K562 (cell line): ENCODE results near the gene NAT14. TPM values are rescaled to one million over a fixed set of nuclear protein-coding genes. Genes with fewer than 3 reads are reported as not detected.

Source experiments
- BHLHE40 ChIP-seq: IDR thresholded peaks from 2 replicates; pipeline ENCODE4 v1.6.1; 2011; ENCODE audit warnings: low read length, improper control_type of control experiment
- CBFA2T3 ChIP-seq: fragments of 450-650 bp; IDR thresholded peaks from 2 replicates; pipeline ENCODE4 v1.6.1; 2017
- ERF ChIP-seq: fragments of 450-650 bp; formaldehyde crosslinking; IDR thresholded peaks from 2 replicates; pipeline ENCODE4 v1.4.0; 2020; ENCODE audit warnings: mild to moderate bottlenecking, mixed read lengths
- FOXK1 ChIP-seq: sonication (generic); formaldehyde crosslinking; IDR thresholded peaks from 2 replicates; pipeline ENCODE4 v1.8.0; 2022; ENCODE audit warnings: missing genetic modification reagents, mild to moderate bottlenecking, borderline replicate concordance
- HMG20A ChIP-seq: fragments of 450-650 bp; formaldehyde crosslinking; conservative IDR thresholded peaks from 2 replicates; pipeline ENCODE4 v1.4.0; 2020; ENCODE audit warnings: mild to moderate bottlenecking, mixed read lengths
- HMGXB4 ChIP-seq: sonication (generic); formaldehyde crosslinking; IDR thresholded peaks from 2 replicates; pipeline ENCODE4 v1.8.1; 2023; ENCODE audit warnings: mild to moderate bottlenecking, missing genetic modification reagents
- HOXB6 ChIP-seq: fragments of 250-450 bp; sonication (Bioruptor Pico); IDR thresholded peaks from 2 replicates; pipeline ENCODE4 v1.5.1; 2022; ENCODE audit warnings: mild to moderate bottlenecking, borderline replicate concordance
- JUNB ChIP-seq: fragments of 450-650 bp; formaldehyde crosslinking; conservative IDR thresholded peaks from 2 replicates; pipeline ENCODE4 v1.4.0; 2020; ENCODE audit warnings: mild to moderate bottlenecking
- KLF1 ChIP-seq: fragments of 450-650 bp; IDR thresholded peaks from 2 replicates; pipeline ENCODE4 v1.6.1; 2016; ENCODE audit warnings: missing genetic modification characterization, missing compliant biosample characterization
- MTF1 ChIP-seq: fragments of 250-450 bp; sonication (Bioruptor Pico); IDR thresholded peaks from 2 replicates; pipeline ENCODE4 v1.9.0; 2021; ENCODE audit warnings: moderate library complexity, mild to moderate bottlenecking, inconsistent platforms, borderline replicate concordance
- NFIC ChIP-seq: fragments of 450-650 bp; IDR thresholded peaks from 2 replicates; pipeline ENCODE4 v1.6.1; 2017; ENCODE audit warnings: mild to moderate bottlenecking, inconsistent platforms
- NR2C2 ChIP-seq, 2 experiments: fragments of 200-800 bp in 1 of 2; sonication (Bioruptor generic) in 1 of 2; sonication (generic) in 1 of 2; formaldehyde crosslinking in 1 of 2; IDR thresholded peaks; 2 replicates each; pipeline versions ENCODE4 v1.6.1 to v1.8.0; 2016 to 2022; ENCODE audit warnings: mild to moderate bottlenecking in 1 of 2, missing compliant biosample characterization in 1 of 2, missing genetic modification characterization in 1 of 2, missing genetic modification reagents in 1 of 2
- RBM17 ChIP-seq: fragments of 200-400 bp; formaldehyde crosslinking; IDR thresholded peaks from 2 replicates; pipeline ENCODE4 v1.6.1; 2017; ENCODE audit warnings: low read depth, mild to moderate bottlenecking, low read length, borderline replicate concordance
- SIRT6 ChIP-seq: IDR thresholded peaks from one replicate; pipeline ENCODE4 v1.6.1; 2012; ENCODE audit warnings: low read depth, mild to moderate bottlenecking, control low read depth, inconsistent platforms, low read length, moderate library complexity
- SIX5 ChIP-seq, 2 experiments: IDR thresholded peaks; 2 replicates each; pipeline ENCODE4 v1.6.1; 2011; ENCODE audit warnings: low read length in 2 of 2, borderline replicate concordance in 1 of 2, low read depth in 1 of 2, mild to moderate bottlenecking in 1 of 2, moderate library complexity in 1 of 2; ENCODE audit not compliant: insufficient read depth in 1 of 2
- SLC30A9 ChIP-seq: fragments of 250-450 bp; sonication (Bioruptor Pico); IDR thresholded peaks from 2 replicates; pipeline ENCODE4 v1.8.0; 2022; ENCODE audit warnings: mild to moderate bottlenecking, moderate library complexity
- SP2 ChIP-seq: IDR thresholded peaks from 2 replicates; pipeline ENCODE4 v1.6.1; 2011; ENCODE audit warnings: mild to moderate bottlenecking, low read depth, low read length, moderate library complexity; ENCODE audit not compliant: poor library complexity, severe bottlenecking; ENCODE audit errors: extremely low read depth
- SREBF2 ChIP-seq: sonication (generic); formaldehyde crosslinking; IDR thresholded peaks from 2 replicates; pipeline ENCODE4 v1.4.0; 2020; ENCODE audit warnings: mild to moderate bottlenecking, missing genetic modification reagents
- XRCC5 ChIP-seq: fragments of 200-400 bp; formaldehyde crosslinking; IDR thresholded peaks from 2 replicates; pipeline ENCODE4 v1.6.1; 2017; ENCODE audit warnings: low read depth, mild to moderate bottlenecking, low read length
- ZNF354B ChIP-seq: fragments of 250-450 bp; sonication (Bioruptor Pico); IDR thresholded peaks from 2 replicates; pipeline ENCODE4 v1.4.0; 2020
- ZNF444 ChIP-seq: fragments of 250-450 bp; sonication (Bioruptor Pico); IDR thresholded peaks from 2 replicates; pipeline ENCODE4 v1.4.0; 2020; ENCODE audit warnings: mild to moderate bottlenecking, moderate library complexity
- ZNF507 ChIP-seq: conservative IDR thresholded peaks from 2 replicates; pipeline ENCODE4 v1.6.1; 2017; ENCODE audit warnings: missing genetic modification characterization, missing compliant biosample characterization
- ZNF586 ChIP-seq: fragments of 450-650 bp; formaldehyde crosslinking; conservative IDR thresholded peaks from 2 replicates; pipeline ENCODE4 v1.4.0; 2020; ENCODE audit warnings: mild to moderate bottlenecking, moderate library complexity
- ZNF695 ChIP-seq: fragments of 450-650 bp; formaldehyde crosslinking; IDR thresholded peaks from 2 replicates; pipeline ENCODE4 v1.4.0; 2020; ENCODE audit warnings: mild to moderate bottlenecking, moderate library complexity
- polyA plus RNA-seq, 8 experiments: library from polyadenylated mRNA; depleted of rRNA in 4 of 8; stranded (reverse) in 5 of 8; unstranded in 3 of 8; fragments of >200 nt; fragmentation: Nextera tagmentation in 2 of 8; fragmentation: Illumina TruSeq in 1 of 8; extraction: Ambion mirVana in 2 of 8; extraction: Trizol in 1 of 8; gene quantifications; 2 replicates each; pipeline versions ENCODE4 v1.2.1 to v1.2.3, GENCODE V29; 2011 to 2014; ENCODE audit warnings: inconsistent platforms in 1 of 8, missing spikeins in 1 of 8
- total RNA-seq, 7 experiments: library from RNA; depleted of rRNA in 6 of 7; stranded (reverse); fragments of >200 nt in 6 of 7; fragmentation: Illumina TruSeq in 2 of 7; extraction: Trizol in 2 of 7; gene quantifications; 2 replicates each; pipeline versions ENCODE4 v1.2.1 to v1.2.3, GENCODE V29; 2011 to 2021; ENCODE audit warnings: low replicate concordance in 1 of 7
- TF ChIP-seq, protein P1 (sequence below): fragments of 450-650 bp; conservative IDR thresholded peaks from 2 replicates; pipeline ENCODE4 v1.6.1; 2016; ENCODE audit warnings: missing genetic modification characterization, low read depth, mild to moderate bottlenecking, control low read depth, missing compliant biosample characterization

NAT14 gene
- total and polyA plus RNA-seq, 9 of the 15 experiments (the other 6 are each of a cell fraction or from before 2014, with no cell fraction given) = 2.4 to 77.0 (median 26.7) TPM

DNA sequence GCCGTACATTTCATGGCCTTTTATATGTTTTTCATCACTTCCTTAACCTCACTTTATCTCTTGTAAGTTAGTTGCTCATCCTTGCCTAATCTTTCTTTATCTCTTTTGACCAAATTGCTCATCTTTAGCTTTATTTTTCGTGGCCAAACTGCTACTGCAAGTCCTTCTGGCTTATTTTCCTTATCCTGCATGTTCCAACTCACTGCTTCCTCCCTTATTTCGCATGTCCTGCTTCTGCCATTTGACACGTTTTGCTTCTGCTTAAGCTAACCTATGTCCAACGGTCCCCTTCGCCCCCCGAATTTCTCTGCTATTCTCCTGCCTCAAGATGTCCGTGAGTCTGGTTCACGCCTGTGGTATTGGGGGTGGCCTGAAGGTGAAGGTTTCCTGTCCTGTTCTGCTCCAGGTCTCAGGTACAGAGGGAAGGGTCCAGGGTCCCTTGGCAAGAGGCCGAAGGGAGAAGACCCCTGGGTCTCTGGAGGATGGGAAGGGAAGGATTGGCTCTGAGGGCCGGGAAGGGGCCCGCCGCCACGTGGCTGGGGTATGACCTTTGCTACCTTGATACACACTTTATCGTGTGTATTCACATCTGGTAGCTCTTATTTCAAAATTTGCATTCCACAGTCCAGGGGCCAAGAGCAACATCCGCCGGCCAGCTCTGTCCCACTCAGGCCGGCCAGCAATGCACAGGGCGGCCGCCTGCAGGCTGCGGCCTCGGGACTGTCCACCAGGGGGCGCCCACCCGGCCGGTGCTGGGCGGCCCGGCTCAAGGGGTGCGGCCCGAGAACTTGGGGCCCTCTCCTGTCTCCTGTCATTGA lies 17.5 kb upstream of the NAT14 start (continued):
- TF ChIP-seq RBM17 (no peak), SP2 (no peak), JUNB (no peak), ZNF444 (CRISPR knock-in tag) (no peak), BHLHE40 (no peak), SIRT6 (no peak), HOXB6 (CRISPR knock-in tag) (no peak), ERF (CRISPR knock-in tag) (no peak), MTF1 (no peak), HMG20A (CRISPR knock-in tag) (0 out of 2 replicates have a peak, but pooled peaks have one; percentile 14), XRCC5 (peak; percentile 72; the same call in 1 of the 2 replicates), FOXK1 (CRISPR knock-in tag) (peak; percentile 59; the same call in 1 of the 2 replicates), SIX5 (IDR thresholded peaks at IDR 0.05; ENCODE audit: borderline replicate concordance in 1 of 2, insufficient read depth in 1 of 2, low read depth in 1 of 2, low read length in 2 of 2) (no peak), SLC30A9 (CRISPR knock-in tag) (no peak), ZNF695 (CRISPR knock-in tag) (no peak), NFIC (peak; percentile 74), NR2C2 (CRISPR knock-in tag; IDR thresholded peaks at IDR 0.05) (peak; percentile 62), NR2C2 (tag; IDR thresholded peaks at IDR 0.05) (peak; percentile 69), HMGXB4 (CRISPR knock-in tag) (0 out of 2 replicates have a peak, but pooled peaks have one; percentile 51), SREBF2 (no peak), CBFA2T3 (peak; percentile 95), ZNF507 (tag) (no peak), KLF1 (tag) (0 out of 2 replicates have a peak, but pooled peaks have one; percentile 14), ZNF586 (CRISPR knock-in tag) (no peak), ZNF354B (CRISPR knock-in tag) (peak; percentile 88)
- TF ChIP-seq, protein P1, sequence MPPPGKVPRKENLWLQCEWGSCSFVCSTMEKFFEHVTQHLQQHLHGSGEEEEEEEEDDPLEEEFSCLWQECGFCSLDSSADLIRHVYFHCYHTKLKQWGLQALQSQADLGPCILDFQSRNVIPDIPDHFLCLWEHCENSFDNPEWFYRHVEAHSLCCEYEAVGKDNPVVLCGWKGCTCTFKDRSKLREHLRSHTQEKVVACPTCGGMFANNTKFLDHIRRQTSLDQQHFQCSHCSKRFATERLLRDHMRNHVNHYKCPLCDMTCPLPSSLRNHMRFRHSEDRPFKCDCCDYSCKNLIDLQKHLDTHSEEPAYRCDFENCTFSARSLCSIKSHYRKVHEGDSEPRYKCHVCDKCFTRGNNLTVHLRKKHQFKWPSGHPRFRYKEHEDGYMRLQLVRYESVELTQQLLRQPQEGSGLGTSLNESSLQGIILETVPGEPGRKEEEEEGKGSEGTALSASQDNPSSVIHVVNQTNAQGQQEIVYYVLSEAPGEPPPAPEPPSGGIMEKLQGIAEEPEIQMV = no peak
